T47D (cell line): ENCODE data around the gene KLK13.
A peak's percentile ranks its signal among the peaks of the same experiment; 100 is the strongest.

Experiments used
- DNase-seq, 2 experiments: peaks; one replicate each; pipeline versions ENCODE4 v3.0.0 to v3.0.0-alpha.2; 2011 to 2012; ENCODE audit warnings: low read depth in 1 of 2, low spot score in 1 of 2
- JUND ChIP-seq: IDR thresholded peaks from 2 replicates; pipeline ENCODE4 v1.6.1; 2012; ENCODE audit warnings: low read depth
- in situ Hi-C: cut with HindIII; loops from 2 replicates; pipeline ENCODE4 v1.10.0; 2016; ENCODE audit warnings: low sequenced_read_pairs, low pct_unique_long_range_greater_than_20kb

Gene KLK13, protein sequence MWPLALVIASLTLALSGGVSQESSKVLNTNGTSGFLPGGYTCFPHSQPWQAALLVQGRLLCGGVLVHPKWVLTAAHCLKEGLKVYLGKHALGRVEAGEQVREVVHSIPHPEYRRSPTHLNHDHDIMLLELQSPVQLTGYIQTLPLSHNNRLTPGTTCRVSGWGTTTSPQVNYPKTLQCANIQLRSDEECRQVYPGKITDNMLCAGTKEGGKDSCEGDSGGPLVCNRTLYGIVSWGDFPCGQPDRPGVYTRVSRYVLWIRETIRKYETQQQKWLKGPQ

DNA sequence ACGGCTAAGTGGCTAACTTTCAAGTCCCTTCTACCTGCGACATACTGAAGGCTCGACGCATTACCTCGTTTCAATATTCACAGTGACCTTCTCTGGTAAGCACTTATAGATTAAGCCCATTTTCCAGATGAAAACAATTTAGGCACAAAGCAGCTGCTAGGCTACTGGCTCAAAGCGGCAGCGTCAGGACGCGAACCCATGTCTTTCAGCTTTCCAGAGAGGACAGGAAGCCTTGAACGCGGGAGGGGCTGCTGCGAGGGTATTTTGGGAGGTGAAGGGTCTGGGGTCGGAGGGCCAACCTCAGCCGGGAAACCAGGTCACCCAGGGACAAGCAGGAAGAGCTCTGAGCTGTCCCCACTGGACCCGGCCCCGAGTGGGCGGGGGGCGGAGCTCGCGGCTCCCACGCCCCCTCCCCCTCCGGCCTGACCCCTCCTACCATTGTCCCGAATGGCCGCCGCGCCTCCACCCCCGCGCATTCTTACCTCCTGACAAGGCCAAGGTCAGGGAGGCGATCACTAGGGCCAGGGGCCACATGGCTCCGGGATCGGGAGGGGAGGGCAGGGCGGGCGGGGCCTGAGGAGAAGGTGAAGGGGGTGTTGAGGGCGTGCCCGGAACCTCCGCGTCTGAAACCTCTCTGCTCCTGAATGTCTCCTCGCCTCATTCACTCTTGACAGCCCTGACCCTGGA lies at the start of gene KLK13:
Gene KLK13 (minus strand): TSS at position 559 of the 687 bp plus-strand sequence. CDS start 25 bp downstream, at position 534.
- DNase-seq, result peak in 1 of 2 experiments; percentile 36
- no peak for TF ChIP-seq JUND
- in situ Hi-C loops, result no loop called here

DNA sequence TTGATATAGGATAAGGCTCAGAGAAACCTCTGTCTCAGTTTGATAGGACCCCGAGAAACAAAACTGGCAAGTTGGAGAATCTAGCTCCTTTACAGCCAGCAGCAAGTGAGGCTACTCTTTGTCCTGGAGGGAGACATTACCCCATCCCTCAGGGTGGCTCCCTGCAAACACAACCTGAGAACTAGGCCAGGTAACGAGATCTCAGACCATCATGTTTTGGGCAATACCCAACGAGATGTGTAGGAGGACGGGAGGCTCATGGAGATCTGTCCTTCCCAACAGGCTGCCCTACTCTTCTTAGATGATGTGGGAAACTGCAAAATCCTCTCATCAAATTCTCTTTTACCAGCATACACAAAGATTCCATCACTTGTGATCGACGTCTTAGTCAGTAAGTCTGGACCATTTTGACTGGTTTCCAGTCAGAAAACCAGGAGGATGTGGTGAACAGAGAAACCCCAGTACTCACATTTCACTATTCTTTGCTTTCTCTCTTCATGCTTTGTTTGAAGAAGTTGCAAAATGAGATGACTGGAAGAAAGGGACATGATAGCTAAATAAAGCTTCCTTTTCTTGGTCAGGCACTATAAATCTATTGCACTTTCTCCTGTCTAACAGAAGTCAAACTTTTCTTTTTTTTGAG lies 49.3 kb upstream of the KLK13 start:
- TF ChIP-seq JUND, result no peak
- no peak for DNase-seq
- in situ Hi-C loops, result no loop called here

DNA sequence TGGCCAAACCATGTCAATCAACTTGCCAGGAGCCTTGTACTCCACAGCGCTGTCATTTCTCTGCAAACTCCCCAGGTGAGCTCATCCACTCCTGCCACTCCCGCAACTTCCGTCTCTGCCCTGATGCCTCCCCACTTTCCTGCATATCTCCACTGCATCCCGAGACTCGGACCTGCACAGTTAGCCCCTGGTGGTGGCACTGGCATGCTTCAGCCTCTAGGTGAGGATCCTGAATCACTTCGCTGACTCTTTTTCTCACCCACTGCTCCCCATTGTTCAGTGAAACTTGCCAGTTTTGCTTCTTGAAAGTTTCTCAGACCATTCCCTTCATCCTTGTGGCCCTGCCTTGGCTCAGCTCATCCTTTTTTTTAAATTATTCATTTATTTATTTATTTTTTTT lies 46.7 kb upstream of the KLK13 start:
- DNase-seq, result peak in 1 of 2 experiments; percentile 32
- in situ Hi-C loops, result no loop called here
- TF ChIP-seq JUND, result no peak

DNA sequence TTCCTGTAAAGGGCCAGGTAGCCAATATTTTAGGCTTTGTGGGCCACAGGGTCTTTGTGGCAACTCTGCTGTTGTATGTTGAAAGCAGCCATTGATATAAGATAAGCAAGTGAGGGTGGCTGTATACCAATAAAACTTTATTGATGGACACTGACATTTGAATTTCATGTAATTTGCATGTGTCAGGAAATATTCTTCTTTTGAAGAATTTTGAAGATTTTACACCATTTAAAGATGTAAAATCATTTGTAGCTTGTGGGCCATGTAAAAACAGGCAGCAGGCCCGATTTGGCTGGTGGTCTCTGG lies 45.7 kb upstream of the KLK13 start:
- in situ Hi-C loops, result no loop called here
- no peak for DNase-seq
- TF ChIP-seq JUND, result no peak

DNA sequence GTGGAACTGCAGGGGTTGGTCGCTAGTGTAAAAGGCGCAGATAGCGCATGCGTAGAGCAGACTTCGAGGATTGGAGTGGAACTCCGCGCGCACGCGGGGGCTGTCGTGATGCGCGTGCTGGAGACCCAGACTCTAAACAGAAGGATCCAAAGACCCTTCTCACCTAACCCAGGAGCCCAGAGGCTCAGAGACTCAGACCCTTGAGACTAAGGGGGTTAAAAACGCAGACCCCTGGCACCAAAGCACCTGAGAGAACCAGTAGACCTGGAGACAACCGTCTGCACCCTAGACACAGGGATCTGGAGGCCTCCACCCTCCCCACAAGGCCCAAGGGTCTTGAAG lies 43.9 kb upstream of the KLK13 start:
- in situ Hi-C loops, result no loop called here
- TF ChIP-seq JUND, result no peak
- DNase-seq, result peak in 1 of 2 experiments; percentile 59

DNA sequence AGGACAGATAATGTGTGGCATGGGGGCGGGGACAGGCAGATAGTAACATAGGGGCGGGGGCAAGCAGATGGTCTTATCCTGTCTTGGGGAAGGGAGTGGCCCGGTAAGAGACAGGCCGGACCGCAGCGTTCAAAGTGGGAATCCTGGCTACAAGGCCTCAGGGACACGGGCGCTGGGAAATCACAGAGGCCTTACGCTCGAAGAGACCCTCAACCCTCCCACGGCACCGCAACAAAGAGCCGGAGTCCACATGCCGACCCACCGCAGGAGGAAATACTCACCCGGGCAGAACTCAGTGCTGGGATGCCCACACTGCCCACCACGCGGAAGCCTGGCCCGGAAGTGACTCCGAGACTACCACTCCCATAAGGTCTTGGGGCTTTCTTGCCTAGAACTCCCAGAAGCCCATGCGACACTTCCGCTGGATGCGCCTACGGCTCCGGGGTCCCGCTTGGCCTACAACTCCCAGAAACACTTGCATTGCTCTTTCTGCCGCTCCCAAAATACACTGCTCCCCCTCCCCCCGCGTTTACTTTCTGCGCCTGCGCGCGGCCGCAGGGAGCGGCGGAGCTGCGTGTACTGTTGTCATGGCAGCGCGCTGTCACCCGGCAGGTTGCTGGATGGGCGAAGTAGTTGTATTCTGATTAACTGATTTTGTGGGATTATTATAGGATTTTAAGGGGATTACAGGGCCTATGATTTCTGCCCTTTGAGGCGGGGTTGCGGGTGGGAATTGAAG lies 43.3 kb upstream of the KLK13 start, which contains the start of gene CTU1:
Gene CTU1 (minus strand): TSS at position 344 of the 739 bp plus-strand sequence. CDS start 3,840 bp downstream, outside the sequence.
- no peak for TF ChIP-seq JUND
- in situ Hi-C loops, result no loop called here

DNA sequence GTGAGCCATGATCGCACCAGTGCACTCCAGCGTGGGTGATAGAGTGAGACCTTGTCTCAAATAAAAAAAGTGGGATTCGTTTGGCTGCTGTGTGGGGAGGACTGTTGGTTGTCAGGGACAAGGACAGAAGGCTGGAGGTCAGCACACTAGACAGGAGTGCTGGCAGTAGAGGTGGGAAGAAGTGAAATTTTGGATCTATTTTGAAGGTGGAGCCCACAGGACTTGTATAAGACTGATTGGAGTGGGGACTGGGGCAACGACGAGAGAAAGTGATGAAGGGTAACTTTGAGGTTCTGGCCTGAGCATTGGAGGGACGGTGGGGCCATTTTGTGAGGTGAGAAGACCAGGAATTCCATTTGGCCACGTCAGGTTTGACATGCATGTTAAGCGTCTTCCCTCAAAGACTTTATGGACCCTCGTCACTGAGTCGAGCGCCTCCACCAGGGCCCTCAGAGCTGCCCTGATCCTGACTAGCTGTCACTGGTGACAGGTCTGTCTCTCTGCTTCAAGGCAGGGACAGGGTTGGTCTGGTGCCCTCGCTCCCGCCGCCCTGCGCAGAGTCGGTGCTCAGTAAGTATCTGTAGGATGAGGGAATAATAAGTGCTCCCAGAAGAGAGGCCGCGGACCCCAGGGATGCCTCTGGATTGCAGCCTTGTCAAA lies 42.6 kb upstream of the KLK13 start:
- in situ Hi-C loops, result no loop called here
- no peak for TF ChIP-seq JUND
- no peak for DNase-seq

More for the DNA sequence above, 43.3 kb upstream of the KLK13 start, which contains the start of gene CTU1:
- DNase-seq, result peak; percentile 95 to 98

DNA sequence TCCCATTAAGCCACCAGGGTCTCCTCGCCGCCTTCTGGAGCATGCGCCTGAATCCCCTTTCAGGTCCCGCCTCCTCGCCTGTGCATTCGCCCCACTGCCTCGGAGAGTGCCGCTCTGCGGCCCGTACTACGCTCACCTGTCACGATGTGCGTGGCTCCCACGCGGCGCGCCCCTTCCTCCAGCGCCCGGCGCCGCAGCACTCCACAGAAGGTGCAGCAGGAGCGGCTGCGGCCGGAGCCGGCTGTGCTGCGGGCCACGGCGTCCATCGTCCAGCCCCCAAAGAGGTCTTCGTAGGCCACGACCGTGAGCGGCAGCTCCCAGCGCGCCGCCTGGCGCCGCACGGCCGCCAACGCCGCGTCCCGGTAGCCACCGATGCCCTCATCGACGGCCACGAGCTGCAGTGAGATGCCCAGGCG lies 39.0 kb upstream of the KLK13 start:
- no peak for DNase-seq
- no peak for TF ChIP-seq JUND
- in situ Hi-C loops, result no loop called here

DNA sequence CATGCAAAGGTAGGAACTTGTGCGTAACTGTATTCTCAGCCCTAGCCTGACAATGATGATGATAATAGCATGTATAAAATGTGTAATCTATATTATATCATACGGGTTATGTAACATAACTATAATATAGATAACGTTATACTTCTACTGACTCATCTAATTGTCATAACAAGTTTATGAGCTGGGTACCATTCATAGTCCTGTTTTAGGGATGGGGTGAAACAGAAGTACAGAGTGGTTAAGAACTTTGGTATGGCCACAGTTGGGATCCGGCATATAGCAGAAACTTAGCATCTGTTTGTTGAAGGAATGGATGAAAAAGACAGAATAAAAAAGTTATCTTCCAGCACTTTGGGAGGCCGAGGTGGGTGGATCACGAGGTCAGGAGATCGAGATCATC lies 38.1 kb upstream of the KLK13 start:
- DNase-seq, result no peak
- TF ChIP-seq JUND, result no peak
- in situ Hi-C loops, result no loop called here

DNA sequence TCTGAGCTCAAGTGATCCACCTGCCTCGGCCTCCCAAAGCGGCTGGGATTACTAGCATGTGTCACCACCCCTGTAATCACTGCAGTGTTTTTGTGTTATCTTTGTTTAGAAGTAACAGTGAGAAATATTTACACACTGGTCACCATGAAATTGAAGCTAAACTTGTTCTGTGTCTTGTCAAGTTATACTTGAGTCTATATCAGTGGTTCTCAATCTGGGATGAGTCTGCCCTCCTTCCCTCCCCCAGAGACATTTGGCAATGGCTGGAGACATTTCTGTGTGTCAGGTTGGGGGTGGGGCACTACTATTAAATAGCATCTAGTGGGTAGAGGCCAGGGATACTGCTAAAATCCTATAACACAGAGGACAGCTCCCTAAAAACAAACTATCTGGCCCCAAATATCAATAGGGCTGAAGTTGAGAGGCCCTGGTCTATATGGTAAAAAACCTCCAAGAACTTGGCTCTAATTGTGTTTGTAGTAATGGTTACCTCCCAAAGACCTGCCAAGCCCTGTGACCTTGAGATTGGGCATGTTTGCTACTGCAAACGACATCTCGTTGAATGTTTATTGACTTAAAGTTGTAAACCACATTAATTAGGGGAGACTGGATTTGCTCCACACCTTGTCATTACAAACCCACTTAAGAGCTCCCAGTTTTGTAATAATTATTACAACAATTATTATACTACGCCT lies 36.4 kb upstream of the KLK13 start:
- TF ChIP-seq JUND, result no peak
- in situ Hi-C loops, result no loop called here
- no peak for DNase-seq

DNA sequence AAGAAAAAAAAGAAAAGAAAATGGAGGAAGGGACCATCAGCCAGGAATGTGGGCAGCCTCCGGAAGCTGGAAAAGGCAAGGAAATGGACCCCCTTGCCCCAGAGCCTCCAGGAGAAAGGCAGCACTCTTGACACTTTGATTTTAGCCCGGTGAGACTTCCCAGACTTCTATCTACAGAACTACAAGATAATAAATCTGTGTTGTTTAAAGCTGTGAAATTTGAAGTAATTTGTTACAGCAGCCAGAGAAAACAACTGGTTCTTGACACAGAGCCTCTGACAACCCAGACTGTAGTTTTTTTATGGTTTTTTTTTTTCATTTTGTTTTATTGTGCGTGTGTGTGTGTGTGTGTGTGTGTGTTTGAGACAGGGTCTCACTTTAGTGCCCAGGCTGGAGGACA lies 35.7 kb upstream of the KLK13 start:
- in situ Hi-C loops, result no loop called here
- no peak for TF ChIP-seq JUND
- no peak for DNase-seq

DNA sequence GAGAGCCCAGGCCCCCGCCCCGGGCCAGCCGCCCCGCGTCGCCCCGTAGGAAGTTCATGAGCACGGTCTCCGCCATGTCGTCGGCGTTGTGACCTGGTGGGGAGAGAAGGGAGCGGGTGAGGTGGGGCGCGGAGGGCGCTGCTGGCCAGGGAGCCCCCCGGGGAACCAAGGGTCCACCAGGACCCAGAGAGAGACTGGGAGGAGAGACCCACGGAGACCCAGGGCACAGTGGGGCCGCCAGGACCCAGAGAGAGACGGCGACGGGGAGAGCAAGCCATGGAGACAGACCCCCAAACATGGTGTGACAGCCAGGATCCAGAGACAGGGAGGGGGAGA lies 34.1 kb upstream of the KLK13 start:
- no peak for DNase-seq
- in situ Hi-C loops, result no loop called here

More for the DNA sequence above, 34.1 kb upstream of the KLK13 start:
- no peak for TF ChIP-seq JUND
